NCI-H748 (cell line): ENCODE results near the gene TFDP1.
"Not testable (repeated sequence)": the region's sequence is repeated elsewhere in the genome, so short reads cannot be mapped to it uniquely, and the experiment has no call there.

ENCODE experiments used
- DNase-seq: peaks from one replicate; lab custom pipeline; 2025; ENCODE audit not compliant: unreplicated experiment; lab: John Stamatoyannopoulos, UW

TFDP1 gene

DNA sequence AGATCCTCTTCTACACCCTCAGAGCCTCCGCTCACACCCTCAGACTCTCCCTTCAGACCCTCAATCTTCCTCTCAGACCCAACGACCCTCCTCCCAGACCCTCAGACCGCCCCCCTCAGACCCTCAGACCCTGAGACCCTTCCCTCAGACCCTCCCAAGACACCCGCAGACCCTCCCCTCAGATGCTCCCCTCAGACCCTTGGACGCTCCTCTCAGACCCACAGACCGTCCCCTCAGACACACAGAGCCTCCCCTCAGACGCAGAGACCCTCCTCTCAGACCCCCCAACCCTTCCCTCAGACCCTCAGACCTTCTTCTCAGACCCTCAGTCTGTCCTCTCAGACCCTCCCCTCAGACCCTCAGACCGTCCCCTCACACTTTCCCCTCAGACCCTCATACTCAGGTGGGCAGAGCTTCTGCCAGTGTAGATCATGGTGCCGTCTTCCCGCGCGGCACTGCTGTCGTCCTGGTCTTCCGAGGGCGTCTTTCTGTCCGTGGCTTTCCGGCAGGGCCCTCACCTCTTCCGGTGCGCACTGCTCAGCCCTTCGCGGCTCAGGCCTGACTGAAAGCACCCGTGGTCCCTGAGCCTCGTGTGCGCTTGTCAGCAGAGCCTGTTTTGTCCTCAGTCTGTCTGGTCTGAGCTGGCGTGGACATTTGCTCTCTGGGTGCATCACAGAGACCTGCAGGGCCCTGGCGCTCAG is 18.9 kb upstream of the TFDP1 start:
- no peak for DNase-seq

DNA sequence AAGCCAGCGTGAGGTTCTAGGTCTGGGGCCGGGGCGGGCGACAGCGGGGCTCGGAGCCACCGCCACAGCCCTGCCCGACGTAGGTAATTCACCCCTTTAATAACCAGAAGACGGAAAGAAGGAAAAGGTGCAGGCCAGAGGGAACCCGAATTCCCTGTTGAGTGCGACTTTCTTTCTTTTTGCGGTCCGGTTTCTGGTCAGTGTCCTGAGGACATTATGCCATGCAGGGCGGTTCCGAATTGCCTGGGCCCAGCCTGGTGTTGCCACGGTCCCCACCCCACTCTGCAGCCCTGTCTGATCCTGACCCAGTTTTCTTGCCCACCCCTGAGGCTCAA is 18.4 kb upstream of the TFDP1 start:
- DNase-seq = no peak

DNA sequence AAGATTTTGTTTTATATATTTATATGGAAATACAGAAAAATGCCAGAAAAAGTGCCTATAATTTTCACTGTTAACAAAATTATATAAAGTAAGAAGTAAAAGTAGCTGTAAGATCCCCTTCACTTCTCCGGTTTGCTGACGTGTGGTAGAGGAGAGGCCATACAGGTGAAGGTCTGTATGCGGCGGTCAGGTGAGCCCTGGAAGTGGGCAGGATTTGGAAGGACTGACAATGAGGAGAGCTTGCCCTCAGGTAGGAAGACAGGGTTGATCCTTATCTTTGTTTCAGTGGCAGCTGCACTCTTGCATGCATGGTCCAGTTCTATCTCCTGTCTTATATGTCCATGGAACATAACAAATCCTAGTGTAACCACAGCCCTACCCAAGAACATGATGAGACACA is 16.9 kb upstream of the TFDP1 start:
- DNase-seq = no peak

DNA sequence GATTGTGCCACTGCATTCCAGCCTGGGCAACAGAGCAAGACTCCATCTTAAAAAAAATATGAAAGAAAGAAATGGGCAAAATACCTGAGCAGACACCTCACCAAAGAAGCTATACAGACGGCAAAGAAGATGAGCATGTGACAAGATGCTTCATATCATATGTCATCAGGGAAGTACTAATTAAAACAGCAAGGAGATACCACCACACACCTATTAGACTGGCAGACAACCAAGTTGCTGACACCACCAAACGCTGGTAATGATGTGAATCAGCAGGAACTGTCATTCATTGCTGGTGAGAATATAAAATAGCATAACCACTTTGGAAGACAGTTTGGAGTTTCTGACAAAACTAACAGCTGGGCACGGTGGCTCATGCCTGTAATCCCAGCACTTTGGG is 11.5 kb upstream of the TFDP1 start:
- no peak for DNase-seq

DNA sequence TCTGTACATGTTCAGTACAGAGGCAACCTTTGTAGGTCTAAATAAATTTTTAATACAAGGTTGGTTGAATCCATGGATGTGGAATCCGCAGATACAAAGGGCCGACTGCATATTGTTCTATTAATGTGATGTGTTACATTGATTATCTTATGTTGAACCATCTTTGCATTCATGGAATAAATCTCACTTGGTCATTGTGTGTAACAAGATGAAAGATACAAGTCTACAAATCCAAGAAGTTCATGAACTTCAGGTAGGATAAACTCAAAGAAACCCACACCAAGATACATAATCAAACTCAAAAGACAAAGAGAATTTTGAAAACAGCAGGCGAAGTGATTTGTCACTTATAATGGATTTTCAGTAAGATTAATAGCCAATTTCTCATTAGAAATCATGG is 8.0 kb upstream of the TFDP1 start:
- no peak for DNase-seq

DNA sequence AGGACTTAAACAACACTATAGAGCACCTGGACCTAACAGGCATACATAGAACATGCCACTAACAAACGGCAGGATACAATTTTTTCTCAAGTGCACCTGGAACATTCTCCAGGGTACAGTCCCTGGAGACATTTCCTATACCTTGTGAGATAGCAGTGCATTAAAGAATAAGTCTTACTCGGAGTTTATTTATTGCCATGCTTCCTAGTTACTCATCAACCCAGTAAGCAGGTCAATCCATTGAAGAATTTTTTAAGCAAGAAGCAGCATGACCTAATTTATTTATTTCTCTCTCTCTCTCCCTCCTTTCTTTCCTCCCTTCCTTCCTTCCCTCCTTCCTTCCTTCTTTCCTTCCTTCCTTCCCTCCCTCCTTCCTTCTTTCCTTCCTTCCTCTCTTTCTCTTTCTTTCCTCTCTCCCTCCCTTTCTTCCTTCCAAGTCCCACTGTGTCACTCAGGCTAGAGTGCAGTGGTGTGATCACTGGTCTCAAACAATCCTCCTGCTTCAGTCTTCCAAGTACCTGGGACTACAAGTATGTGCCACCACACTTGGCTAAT is 6.6 kb upstream of the TFDP1 start:
- DNase-seq = no peak

DNA sequence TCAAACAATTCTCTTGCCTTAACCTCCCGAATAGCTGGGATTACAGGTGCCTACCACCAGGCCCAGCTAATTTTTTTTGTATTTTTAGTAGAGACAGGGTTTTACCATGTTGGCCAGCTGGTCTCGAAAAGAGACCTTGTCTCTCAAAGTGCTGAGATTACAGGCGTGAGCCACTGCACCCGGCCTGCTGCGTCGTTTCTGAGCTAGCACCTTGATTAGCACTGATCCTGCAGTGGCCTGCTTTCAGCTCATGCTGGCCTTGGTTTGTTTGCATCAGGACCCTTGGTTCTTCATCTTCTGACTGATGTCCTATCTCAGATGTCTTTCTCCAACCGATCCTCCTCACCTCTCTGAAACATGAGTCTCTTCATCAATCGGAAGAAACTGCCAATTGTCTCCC is 4.9 kb upstream of the TFDP1 start:
- no peak for DNase-seq

DNA sequence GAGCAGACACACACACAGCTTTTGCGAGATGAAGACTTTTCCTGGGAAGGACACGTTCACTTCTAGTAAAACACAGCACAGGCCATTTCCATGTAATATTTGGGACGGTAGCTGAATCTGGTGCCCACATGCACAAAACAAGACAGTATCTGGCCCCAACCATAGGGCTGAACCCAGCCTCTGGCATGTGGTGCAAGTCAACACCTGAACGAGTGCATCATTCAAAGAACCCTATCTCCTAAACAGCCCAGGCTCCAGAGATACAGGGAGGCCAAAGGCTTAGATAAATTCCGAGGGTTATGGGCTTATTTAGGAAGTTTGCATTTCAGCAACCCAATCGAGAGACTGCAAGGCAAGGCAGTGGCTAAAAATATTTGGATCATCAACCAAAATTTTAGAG is 2.7 kb upstream of the TFDP1 start:
- no peak for DNase-seq

DNA sequence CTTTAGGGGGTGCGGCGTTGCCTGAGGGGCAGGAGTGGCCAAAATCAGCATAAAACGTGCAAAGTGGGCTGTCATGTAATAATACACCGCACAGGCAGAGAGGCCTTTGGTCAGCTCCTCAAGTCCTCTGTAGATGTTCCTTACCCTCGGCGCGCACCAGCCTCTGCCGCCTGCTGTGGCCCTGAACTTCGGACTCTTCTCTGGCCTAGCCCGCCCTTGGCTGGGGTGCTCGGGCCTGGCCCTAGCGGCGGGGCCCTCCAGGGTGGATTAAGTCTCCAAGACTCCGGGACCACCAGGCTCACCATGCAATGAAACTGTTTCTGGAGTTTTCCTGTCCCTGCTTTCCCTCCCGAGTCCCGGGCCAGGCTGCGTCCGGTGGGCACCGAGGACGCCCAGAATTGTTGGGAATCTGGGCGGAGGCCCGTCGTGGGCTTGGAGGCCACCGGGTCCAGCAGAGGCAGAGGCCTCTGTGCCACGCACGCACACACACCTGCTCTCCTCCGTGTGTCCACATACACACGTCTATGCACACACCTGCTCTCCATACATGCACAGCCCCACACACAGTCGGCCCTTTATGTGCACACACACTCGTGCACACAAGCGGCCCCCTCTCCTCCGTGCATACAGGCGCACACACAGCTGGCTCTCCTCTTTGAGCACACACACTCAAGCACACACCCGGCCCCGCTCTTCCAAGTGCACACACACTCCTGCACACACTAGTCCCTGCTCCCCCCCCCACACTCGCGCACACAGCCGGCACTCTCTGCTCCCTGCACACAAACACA is 1.5 kb upstream of the TFDP1 start:
- DNase-seq = no peak

DNA sequence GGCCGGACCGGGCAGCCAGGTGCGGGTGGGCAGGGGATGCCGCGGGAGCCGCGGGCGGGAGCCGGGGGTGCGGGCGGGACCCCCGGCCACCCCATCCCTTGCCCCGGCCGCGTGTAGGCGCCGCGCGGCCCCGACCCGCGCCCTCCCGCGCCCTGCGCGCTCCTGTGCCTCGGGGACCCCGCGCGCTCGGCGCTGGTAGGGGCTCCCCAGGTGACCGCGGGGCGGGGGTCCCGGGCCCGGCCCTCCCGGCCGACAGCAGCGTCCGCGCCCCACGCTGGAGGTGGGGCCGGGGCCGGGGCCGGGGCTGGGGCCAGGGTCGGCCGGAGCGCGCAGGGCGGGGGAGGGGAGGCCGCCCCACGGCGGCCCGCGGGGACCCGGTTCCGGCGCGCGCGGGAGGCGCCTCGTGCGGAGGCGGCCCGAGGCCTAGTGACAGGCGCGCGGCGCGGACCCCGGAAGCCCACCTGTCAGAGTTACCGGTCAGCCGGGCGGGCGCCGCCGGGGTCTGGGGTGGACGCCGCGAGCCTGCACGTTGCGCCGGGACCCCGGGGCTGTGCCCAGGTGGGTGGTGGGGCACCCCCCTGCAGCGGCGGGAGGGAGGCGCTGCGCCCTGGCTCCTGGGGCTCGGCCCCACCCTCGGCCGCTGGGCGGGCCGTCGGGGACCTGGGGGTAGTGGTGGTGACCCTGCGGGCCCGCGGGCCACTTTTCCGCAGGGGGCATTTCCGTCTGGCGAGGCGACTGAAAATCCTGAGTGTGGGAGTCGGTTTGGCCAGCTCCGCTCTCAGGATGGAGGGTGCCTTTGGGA is 518 bp downstream of the TFDP1 start:
- DNase-seq = peak; percentile 53

DNA sequence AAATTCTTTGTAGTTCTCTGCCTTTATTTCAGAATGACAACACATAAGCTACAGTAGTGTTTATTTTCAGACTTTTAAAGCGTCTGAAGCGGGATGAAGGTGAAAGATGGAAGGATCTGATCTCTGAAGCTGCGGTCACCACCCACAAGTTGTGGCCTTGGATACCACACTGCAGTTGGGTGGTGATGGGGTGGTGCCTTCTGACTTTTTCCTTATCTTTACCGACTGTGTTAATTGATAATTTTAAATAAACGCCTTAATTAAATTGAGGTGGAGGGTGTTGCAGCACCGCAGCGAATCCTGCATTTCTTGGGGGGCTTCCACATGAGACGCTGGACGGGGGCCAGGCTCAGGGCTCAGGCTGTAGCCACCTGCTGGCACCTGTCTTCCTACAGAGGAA is 1.3 kb downstream of the TFDP1 start:
- no peak for DNase-seq

DNA sequence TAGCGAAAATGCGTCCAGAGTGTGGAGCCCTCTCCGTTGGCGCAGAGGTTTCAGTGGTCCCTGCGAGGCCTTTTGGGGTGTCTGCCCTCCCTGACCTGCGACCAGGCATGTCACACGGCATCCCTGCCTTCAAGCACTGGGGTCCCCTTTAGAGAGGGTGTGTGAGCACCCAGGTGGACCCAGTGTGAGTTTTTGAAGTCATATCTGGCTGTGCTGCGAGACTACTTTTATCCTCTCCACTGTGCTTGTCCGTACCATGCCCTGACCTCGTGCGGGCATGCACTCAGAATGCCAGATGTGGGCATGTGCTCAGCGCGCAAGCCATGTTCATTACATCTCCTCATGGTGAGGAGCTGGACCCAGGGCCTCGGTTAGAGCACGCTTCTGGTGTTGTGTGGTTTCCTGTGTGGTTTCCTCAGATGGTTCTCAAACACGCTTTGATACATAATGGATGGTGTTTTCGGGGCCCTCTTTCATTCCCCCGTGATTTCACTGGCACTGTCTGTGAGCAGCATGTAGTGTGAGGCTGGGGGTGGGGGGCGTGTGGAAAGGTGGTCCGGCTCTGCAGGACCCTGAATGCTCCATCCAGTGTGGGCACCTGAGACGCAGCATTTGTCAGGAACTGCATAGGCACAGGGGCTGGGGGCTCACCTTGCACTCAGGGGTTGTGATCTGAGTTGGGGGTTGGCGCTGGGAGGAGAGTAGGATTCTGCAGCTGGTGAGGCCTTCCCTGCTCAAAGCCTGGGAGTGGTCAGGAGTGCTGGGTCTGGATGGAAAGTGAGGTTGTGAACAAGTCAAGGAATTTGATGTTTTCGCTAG is 2.3 kb downstream of the TFDP1 start:
- no peak for DNase-seq

DNA sequence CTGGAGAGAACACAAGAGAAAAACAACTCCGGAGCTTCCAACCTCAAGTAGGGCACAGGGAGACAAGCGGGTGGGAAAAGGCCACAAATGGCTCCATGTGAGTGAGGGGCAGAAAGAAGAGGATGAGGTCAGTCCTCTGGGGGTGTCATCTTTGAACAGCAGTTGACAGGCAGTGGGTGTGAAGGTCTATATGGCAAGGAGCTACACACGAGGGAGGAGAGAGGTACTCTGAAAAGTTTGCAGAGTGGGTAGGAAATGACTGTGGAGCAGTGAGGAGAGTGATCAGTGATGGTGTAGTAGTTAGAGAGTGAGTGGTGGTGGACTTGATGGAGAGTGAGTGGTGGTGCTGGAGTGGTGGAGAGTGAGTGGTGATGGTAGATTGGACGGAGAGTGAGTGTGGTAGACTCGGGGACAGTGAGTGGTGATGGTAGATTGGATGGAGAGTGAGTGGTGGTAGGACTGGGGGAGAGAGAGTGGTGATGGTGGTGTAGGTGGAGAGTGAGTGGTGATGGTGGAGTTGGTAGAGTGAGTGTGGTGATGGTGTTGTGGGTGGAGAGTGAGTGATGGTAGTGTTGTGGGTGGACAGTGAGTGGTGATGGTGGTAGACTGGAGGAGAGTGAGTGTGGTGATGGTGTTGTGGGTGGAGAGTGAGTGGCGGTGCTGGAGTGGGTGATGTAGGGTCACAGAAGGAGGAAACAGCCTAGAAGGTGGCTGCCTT is 4.0 kb downstream of the TFDP1 start:
- DNase-seq = no peak

DNA sequence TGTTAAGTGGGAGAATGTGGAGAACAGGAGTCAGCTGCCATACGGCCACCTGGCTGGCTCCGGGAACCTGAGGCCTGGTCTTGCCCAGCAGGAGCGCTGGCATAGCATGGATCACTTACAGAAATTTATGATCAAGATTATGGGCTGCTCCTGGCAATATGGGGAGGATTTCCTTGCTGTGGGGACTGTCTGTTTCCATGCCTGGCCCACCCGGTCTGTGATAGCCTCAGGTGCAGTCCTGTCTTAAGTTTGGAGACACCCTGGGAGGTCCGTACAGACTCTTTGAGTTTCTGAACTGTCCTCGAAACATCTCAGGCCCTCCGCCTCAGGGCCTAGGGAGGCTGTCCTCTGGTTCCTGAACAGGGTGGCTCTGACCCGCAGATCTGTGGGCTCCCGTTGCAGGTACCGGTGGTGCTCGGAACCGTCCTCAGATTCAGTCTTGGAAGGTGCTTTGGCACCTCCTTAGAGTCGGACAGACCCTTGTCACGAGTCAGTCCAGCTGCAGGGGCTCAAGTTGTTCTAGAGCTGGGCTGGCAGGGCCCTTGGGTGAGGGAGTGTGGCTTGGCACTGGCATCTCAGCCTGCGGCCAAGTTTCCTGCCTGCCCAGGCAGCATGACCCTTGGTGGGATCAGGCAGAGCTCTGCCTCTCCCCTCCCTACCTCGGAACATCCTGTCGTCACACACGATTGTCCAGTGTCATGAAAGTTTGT is 4.9 kb downstream of the TFDP1 start:
- no peak for DNase-seq

DNA sequence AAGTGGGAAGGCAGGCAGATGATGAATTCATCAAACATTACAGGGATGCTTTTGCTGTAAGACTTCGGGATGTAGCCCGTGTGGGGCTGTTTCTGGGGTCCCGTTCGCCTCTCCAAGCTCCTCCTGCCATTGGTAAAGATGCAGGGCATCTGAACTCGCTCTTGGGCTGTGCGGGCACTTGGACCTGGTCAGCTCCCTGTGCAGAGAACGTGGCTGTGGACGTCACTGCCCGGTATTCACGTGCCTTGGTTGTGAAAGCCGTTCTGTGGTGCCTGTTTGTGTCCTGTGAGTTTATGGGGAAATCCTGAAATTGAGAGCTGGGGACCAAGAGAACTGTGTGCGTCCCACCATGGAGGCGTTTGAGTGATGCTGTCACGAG is 5.4 kb downstream of the TFDP1 start:
- DNase-seq = no peak

DNA sequence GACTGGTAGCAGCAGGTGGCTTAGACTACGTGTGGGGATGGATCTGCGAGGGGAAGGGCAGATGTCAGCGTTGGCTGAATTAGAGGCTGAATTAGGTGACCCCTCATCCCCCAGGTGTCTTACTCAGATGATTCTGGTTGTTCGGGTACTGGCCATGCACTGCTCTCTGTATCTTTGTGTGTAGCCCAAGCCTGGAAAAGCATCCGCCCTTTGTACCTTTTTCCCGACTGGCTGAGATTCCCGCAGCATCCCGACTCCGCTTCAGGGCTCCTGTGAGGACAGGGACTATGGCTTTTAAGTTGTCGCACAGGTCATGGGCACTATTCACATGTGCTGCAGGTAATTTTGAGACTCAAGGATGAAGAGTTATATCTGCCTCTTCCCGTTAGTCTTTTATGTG is 7.2 kb downstream of the TFDP1 start:
- no peak for DNase-seq

DNA sequence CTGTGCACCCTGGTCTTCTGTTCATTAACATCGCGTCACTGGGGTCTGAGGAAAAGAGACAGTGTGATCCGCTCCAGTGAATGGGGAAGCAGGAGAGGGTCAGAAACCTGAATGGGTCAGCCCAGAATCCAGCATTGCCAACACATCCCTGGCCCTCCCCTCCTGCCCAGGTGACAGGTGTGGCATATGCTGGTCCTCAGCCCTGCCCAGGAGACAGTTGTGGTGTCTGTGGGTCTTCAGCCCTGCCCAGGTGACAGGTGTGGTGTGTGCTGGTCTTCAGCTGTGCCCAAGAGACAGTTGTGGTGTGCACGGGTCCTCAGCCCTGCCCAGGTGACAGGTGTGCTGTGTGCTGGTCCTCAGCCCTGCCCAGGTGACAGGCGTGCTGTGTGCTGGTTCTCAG is 8.0 kb downstream of the TFDP1 start:
- no peak for DNase-seq

DNA sequence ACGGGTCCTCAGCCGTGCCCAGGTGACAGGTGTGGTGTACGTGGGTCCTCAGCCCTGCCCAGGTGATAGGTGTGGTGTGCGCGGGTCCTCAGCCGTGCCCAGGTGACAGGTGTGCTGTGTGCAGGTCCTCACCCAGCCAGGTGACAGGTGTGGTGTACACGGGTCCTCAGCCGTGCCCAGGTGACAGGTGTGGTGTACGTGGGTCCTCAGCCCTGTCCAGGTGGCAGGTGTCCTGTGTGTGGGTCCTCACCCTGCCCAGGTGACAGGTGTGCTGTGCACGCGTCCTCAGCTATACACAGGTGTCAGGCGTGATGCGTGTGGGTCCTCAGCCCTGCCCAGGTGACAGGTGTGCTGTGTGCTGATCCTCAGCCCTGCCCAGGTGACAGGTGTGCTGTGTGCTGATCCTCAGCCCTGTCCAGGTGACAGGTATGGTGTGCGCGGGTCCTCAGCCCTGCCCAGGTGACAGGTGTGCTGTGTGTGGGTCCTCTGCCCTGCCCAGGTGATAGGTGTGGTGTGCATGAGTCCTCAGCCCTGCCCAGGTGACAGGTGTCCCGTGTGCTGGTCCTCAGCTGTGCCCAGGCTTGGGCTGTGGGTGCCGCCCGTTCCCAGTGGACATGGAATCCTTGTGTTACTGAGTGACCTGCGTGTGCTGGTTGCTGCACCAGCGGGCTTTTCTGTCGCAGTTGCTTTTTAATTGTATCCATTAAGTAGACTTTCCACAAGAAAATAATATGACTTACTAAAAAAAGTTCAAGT is 9.7 kb downstream of the TFDP1 start:
- not testable (repeated sequence) for DNase-seq

DNA sequence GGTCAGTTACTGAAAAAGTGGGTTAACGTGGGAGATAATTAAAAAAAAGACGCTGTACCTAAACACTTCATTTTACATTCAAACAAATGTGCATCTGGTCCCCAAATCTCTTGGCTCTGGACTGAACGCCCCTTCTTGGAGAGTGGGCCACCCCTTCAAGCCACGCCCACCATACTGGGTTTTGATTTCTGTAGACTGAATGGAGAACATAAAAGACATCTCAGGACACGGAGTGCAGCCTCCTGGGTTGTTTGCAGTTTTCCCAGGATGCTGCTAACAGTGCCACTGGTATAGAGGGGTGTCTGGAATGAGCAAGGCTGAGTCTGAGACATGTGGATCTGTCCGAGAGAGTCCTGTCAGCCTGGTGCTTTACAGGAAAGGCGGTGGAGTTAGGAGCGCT is 10.6 kb downstream of the TFDP1 start:
- DNase-seq = no peak
